BE2C (cell line): ENCODE measurements around the gene POFUT2.

Source experiments
- DNase-seq: peaks from one replicate; pipeline ENCODE4 v3.0.0-alpha.2; 2020
- H3K27me3 ChIP-seq: fragments of 250-450 bp; sonication (Bioruptor Pico); 2 replicates; pipeline ENCODE4 v1.5.1; 2020; ENCODE audit warnings: mild to moderate bottlenecking
- H3K36me3 ChIP-seq: fragments of 250-450 bp; sonication (Bioruptor Pico); 2 replicates; pipeline ENCODE4 v1.5.1; 2020; ENCODE audit warnings: mild to moderate bottlenecking
- H3K4me1 ChIP-seq: fragments of 250-450 bp; sonication (Bioruptor Pico); 2 replicates; pipeline ENCODE4 v1.5.1; 2020
- H3K4me3 ChIP-seq: 2 replicates; pipeline ENCODE4 v1.5.1; 2011; ENCODE audit warnings: low read depth, low read length
- H3K9me3 ChIP-seq: fragments of 250-450 bp; sonication (Bioruptor Pico); 2 replicates; pipeline ENCODE4 v1.5.1; 2020
- CTCF ChIP-seq: IDR thresholded peaks from 2 replicates; pipeline ENCODE4 v1.5.1; 2012; ENCODE audit warnings: mild to moderate bottlenecking, low read depth, low read length

The POFUT2 gene

GRCh38 chr21:45331531-45332147 lies 43.9 kb upstream of the POFUT2 start:
- TF ChIP-seq CTCF: no peak
- no peak overlapping the region for H3K4me3 ChIP-seq
- DNase-seq: peak; percentile 6
- H3K27me3 ChIP-seq: no peaks in the 10 kb centered on the region
- H3K4me1 ChIP-seq: no peaks in the 10 kb centered on the region
- H3K36me3 ChIP-seq: no peaks in the 10 kb centered on the region
- H3K9me3 ChIP-seq: no peaks in the 10 kb centered on the region

GRCh38 chr21:45330851-45331261 lies 43.2 kb upstream of the POFUT2 start:
- Histone ChIP-seq H3K4me3 (no peak overlapping the region), H3K27me3 (no peaks in the 10 kb centered on the region), H3K9me3 (no peaks in the 10 kb centered on the region), H3K4me1 (no peaks in the 10 kb centered on the region), H3K36me3 (no peaks in the 10 kb centered on the region)
- no peak for TF ChIP-seq CTCF
- DNase-seq: peak; percentile 3

- peak; percentile 9 for DNase-seq
- no peaks in the 10 kb centered on the region for H3K36me3 ChIP-seq
- no peak for TF ChIP-seq CTCF
- no peak overlapping the region for H3K4me3 ChIP-seq
- H3K27me3 ChIP-seq: no peaks in the 10 kb centered on the region
- H3K4me1 ChIP-seq: no peaks in the 10 kb centered on the region
- no peaks in the 10 kb centered on the region for H3K9me3 ChIP-seq
Observed at GRCh38 chr21:45330075-45330781, 42.5 kb upstream of the POFUT2 start.

GRCh38 chr21:45329261-45330074 lies 41.8 kb upstream of the POFUT2 start:
- peak; percentile 9 for DNase-seq
- no peak for TF ChIP-seq CTCF
- no peak overlapping the region for H3K4me3 ChIP-seq
- no peaks in the 10 kb centered on the region for H3K9me3 ChIP-seq
- no peaks in the 10 kb centered on the region for H3K27me3 ChIP-seq
- H3K36me3 ChIP-seq: no peaks in the 10 kb centered on the region
- no peaks in the 10 kb centered on the region for H3K4me1 ChIP-seq

- no peaks in the 10 kb centered on the region for H3K36me3 ChIP-seq
- DNase-seq: peak; percentile 11
- no peak overlapping the region for H3K4me3 ChIP-seq
- no peaks in the 10 kb centered on the region for H3K27me3 ChIP-seq
- H3K9me3 ChIP-seq: no peaks in the 10 kb centered on the region
- H3K4me1 ChIP-seq: no peaks in the 10 kb centered on the region
- TF ChIP-seq CTCF: no peak
Observed at GRCh38 chr21:45328198-45329091, 40.8 kb upstream of the POFUT2 start.
